NCI-H2196 (cell line): ENCODE results near the gene KCTD16.

Experiments used
- DNase-seq: peaks from one replicate; lab custom pipeline; 2025; ENCODE audit not compliant: unreplicated experiment; lab: John Stamatoyannopoulos, UW

The KCTD16 gene

GRCh38 chr5:144329681-144330080, 159.0 kb downstream of the KCTD16 start:
- DNase-seq = no peak

- DNase-seq = no peak
These were observed 160.7 kb downstream of the KCTD16 start for GRCh38 chr5:144331361-144331760.

- DNase-seq = no peak
These were observed 161.6 kb downstream of the KCTD16 start for GRCh38 chr5:144332265-144332664.

- no peak for DNase-seq
These were observed 162.8 kb downstream of the KCTD16 start for GRCh38 chr5:144333336-144333920.

GRCh38 chr5:144335561-144335960, 164.9 kb downstream of the KCTD16 start:
- no peak for DNase-seq

- DNase-seq = no peak
These were observed 165.7 kb downstream of the KCTD16 start for GRCh38 chr5:144336191-144336961.

- no peak for DNase-seq
These were observed 181.7 kb downstream of the KCTD16 start for GRCh38 chr5:144352330-144352729.

- no peak for DNase-seq
These were observed 182.2 kb downstream of the KCTD16 start for GRCh38 chr5:144352732-144353317.

- DNase-seq = no peak
These were observed 185.8 kb downstream of the KCTD16 start for GRCh38 chr5:144356489-144356888.

- DNase-seq = no peak
These were observed 190.7 kb downstream of the KCTD16 start for GRCh38 chr5:144361406-144361805.

GRCh38 chr5:144365885-144366284, 195.2 kb downstream of the KCTD16 start:
- DNase-seq = no peak

- DNase-seq = no peak
These were observed 197.3 kb downstream of the KCTD16 start for GRCh38 chr5:144367991-144368390.

GRCh38 chr5:144368556-144368955, 197.9 kb downstream of the KCTD16 start:
- DNase-seq = peak; percentile 23

GRCh38 chr5:144369006-144369405, 198.3 kb downstream of the KCTD16 start:
- peak; percentile 36 for DNase-seq

- no peak for DNase-seq
These were observed 199.6 kb downstream of the KCTD16 start for GRCh38 chr5:144370273-144370672.

GRCh38 chr5:144374637-144375036, 204.0 kb downstream of the KCTD16 start:
- no peak for DNase-seq

- no peak for DNase-seq
These were observed 206.5 kb downstream of the KCTD16 start for GRCh38 chr5:144377207-144377606.

GRCh38 chr5:144378681-144379080, 208.0 kb downstream of the KCTD16 start:
- DNase-seq = no peak

- DNase-seq = no peak
These were observed 214.9 kb downstream of the KCTD16 start for GRCh38 chr5:144385597-144385996.

GRCh38 chr5:144386315-144386714, 215.6 kb downstream of the KCTD16 start:
- no peak for DNase-seq

GRCh38 chr5:144390133-144390532, 219.5 kb downstream of the KCTD16 start:
- DNase-seq = peak; percentile 3

GRCh38 chr5:144391044-144391443, 220.4 kb downstream of the KCTD16 start:
- no peak for DNase-seq
